NT2/D1 (cell line): ENCODE measurements around the gene FGF9.

Experiments used
- SUZ12 ChIP-seq: IDR thresholded peaks from 2 replicates; pipeline ENCODE4 v1.6.1; 2011; ENCODE audit not compliant: insufficient read length, insufficient read depth; ENCODE audit errors: extremely low read depth
- YY1 ChIP-seq: IDR thresholded peaks from 2 replicates; pipeline ENCODE4 v1.6.1; 2011; ENCODE audit not compliant: insufficient read length, insufficient read depth
- ZNF274 ChIP-seq: IDR thresholded peaks from 2 replicates; pipeline ENCODE4 v1.6.1; 2011; ENCODE audit warnings: mild to moderate bottlenecking, low read depth, low read length

DNA sequence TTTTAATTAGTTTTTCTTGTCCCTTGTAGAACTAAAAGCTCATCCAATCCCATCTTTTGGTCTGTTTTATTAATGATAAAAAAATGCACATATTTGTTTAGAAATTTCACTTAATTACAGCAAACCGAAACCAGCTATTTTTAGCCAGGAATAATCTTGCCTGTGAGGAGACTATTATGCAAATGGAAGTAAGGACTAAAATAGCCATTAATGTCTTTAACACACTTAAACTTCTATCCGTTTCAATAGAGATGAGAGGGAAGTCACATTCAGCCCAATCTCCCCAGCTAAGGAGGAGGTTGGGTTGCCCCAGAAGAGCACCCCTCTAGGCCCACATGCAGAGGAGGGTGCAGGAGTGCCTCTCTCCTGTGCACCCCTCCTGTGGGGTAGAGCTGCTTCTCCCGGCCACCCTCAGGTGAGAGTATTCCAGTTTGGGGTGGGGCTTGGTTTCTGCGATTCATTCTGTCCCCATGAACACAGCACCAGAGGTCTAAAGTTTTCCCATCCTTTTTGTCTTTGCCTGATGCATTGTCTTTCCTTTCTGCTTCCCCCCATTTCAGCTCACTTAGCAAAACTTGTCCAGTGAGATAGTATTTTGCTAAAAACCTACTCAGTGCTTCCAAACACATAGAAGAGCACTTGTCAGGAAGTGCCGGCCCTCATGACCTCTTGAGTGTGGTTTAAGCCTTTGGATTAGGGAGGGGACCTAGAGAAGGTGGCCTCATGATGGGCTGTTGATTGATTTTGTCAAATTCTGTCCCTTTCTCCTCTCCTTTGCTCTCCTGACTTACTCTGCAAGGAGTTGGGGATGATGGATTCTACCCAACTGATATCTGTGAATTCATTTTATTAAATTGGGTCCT lies 28.2 kb downstream of the FGF9 start:
- TF ChIP-seq ZNF274 (no peak), YY1 (no peak), SUZ12 (no peak)
